Hepatocyte (in vitro differentiated cells): ENCODE results near the gene KRT80. TPM values are rescaled to one million over a fixed set of nuclear protein-coding genes. Genes with fewer than 3 reads are reported as not detected.

ENCODE experiments used
- DNase-seq: peaks from one replicate; pipeline ENCODE4 v3.0.0-alpha.2; 2016; ENCODE audit warnings: low spot score
- H2AFZ ChIP-seq: fragments of 200-600 bp; sonication (generic); 2 replicates; pipeline ENCODE4 v1.6.0; 2016; ENCODE audit warnings: antibody characterized with exemption, mild to moderate bottlenecking
- H3K27ac ChIP-seq: fragments of 200-600 bp; sonication (generic); 2 replicates; pipeline ENCODE4 v1.5.1; 2016; ENCODE audit warnings: mild to moderate bottlenecking
- H3K27me3 ChIP-seq: fragments of 200-600 bp; sonication (generic); 2 replicates; pipeline ENCODE4 v1.6.1; 2016
- H3K36me3 ChIP-seq: fragments of 200-600 bp; sonication (generic); replicated peaks from 2 replicates; pipeline ENCODE4 v1.5.1; 2016; ENCODE audit warnings: low read depth; ENCODE audit not compliant: insufficient read depth
- H3K4me1 ChIP-seq: fragments of 200-600 bp; sonication (generic); 2 replicates; pipeline ENCODE4 v1.5.1; 2016; ENCODE audit warnings: mild to moderate bottlenecking, moderate library complexity; ENCODE audit not compliant: insufficient read depth
- H3K4me2 ChIP-seq: fragments of 200-600 bp; sonication (generic); 2 replicates; pipeline ENCODE4 v1.6.0; 2016
- H3K4me3 ChIP-seq: fragments of 200-600 bp; sonication (generic); 2 replicates; pipeline ENCODE4 v1.5.1; 2016; ENCODE audit warnings: mild to moderate bottlenecking
- H3K79me2 ChIP-seq: fragments of 200-600 bp; sonication (generic); 2 replicates; pipeline ENCODE4 v1.6.0; 2017; ENCODE audit warnings: mild to moderate bottlenecking
- H3K9me2 ChIP-seq: fragments of 200-600 bp; sonication (generic); replicated peaks from 2 replicates; pipeline ENCODE4 v1.6.0; 2017; ENCODE audit warnings: mild to moderate bottlenecking; ENCODE audit not compliant: insufficient read depth
- H3K9me3 ChIP-seq: fragments of 200-600 bp; sonication (generic); 2 replicates; pipeline ENCODE4 v1.5.1; 2016; ENCODE audit warnings: low read depth, mild to moderate bottlenecking
- H4K20me1 ChIP-seq: fragments of 200-600 bp; sonication (generic); 2 replicates; pipeline ENCODE4 v1.6.0; 2016; ENCODE audit warnings: mild to moderate bottlenecking; ENCODE audit not compliant: insufficient read depth, poor library complexity, severe bottlenecking
- EZH2 ChIP-seq: fragments of 200-600 bp; sonication (generic); IDR thresholded peaks from 2 replicates; pipeline ENCODE4 v1.6.1; 2016; ENCODE audit warnings: antibody characterized with exemption, mild to moderate bottlenecking, borderline replicate concordance
- EZH2phosphoT487 ChIP-seq: fragments of 200-600 bp; sonication (generic); IDR thresholded peaks from one replicate; pipeline ENCODE4 v1.6.1; 2018; ENCODE audit warnings: antibody characterized with exemption, mild to moderate bottlenecking, low read depth, moderate library complexity; ENCODE audit not compliant: unreplicated experiment, severe bottlenecking
- WGBS: methylation state at CpG from one replicate; pipeline ENCODE4 v1.1.6; 2016; ENCODE audit warnings: low lambda C conversion rate; ENCODE audit errors: missing lambda C conversion rate; 5-methylcytosine and 5-hydroxymethylcytosine counted together
- polyA plus RNA-seq: library from polyadenylated mRNA; unstranded; fragments of >200 nt; fragmentation: Nextera tagmentation; extraction: Ambion mirVana; gene quantifications from 2 replicates; pipeline ENCODE4 v1.2.1, GENCODE V29; 2016
- total RNA-seq: library from RNA; depleted of rRNA; stranded (reverse); fragments of >200 nt; gene quantifications from 2 replicates; pipeline ENCODE4 v1.2.3, GENCODE V29; 2014
- TF ChIP-seq, protein P1 (sequence below): fragments of 200-600 bp; sonication (generic); IDR thresholded peaks from 2 replicates; pipeline ENCODE4 v1.5.1; 2016; ENCODE audit warnings: antibody characterized with exemption, mild to moderate bottlenecking; ENCODE audit not compliant: poor library complexity

KRT80 gene
- total and polyA plus RNA-seq, 2 experiments from 2014 or later: 0.77 to 1.2 TPM

DNA sequence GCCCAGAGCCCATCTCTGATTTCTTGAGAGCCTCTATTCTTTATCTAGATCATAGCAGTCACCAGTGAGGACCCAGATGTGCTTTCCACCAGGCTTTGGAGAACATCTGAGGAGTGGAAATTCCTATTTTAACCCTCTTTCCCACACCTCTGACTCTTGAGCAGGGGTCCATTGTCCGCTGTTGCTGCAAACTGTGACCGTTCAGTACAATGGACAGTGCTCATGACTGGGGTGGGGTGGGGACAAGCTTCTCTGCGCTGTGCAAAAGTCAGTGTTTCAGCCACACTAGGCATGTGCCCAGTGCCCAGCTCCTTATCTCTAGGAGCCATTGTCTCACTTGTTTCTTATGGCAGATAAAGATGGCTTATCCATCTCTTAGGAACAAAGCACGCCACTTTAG is 24.3 kb upstream of the KRT80 start:
- Histone ChIP-seq H3K27me3 (no peaks in the 10 kb centered on the region), H3K4me1 (peaks cover 8% of the 10 kb centered on the region), H4K20me1 (no peaks in the 10 kb centered on the region), H3K36me3 (no peaks in the 10 kb centered on the region), H3K27ac (peak overlapping the region; percentile 40), H3K4me3 (no peak overlapping the region), H3K79me2 (no peaks in the 10 kb centered on the region), H3K4me2 (no peak overlapping the region), H3K9me2 (no peaks in the 10 kb centered on the region), H3K9me3 (no peaks in the 10 kb centered on the region), H2AFZ (no peak overlapping the region)
- DNase-seq: no peak
- 58% methylated on average over 4 of the region's 4 CpGs for WGBS
- TF ChIP-seq EZH2 (no peak), EZH2phosphoT487 (no peak)
- TF ChIP-seq, protein P1, sequence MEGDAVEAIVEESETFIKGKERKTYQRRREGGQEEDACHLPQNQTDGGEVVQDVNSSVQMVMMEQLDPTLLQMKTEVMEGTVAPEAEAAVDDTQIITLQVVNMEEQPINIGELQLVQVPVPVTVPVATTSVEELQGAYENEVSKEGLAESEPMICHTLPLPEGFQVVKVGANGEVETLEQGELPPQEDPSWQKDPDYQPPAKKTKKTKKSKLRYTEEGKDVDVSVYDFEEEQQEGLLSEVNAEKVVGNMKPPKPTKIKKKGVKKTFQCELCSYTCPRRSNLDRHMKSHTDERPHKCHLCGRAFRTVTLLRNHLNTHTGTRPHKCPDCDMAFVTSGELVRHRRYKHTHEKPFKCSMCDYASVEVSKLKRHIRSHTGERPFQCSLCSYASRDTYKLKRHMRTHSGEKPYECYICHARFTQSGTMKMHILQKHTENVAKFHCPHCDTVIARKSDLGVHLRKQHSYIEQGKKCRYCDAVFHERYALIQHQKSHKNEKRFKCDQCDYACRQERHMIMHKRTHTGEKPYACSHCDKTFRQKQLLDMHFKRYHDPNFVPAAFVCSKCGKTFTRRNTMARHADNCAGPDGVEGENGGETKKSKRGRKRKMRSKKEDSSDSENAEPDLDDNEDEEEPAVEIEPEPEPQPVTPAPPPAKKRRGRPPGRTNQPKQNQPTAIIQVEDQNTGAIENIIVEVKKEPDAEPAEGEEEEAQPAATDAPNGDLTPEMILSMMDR: no peak

DNA sequence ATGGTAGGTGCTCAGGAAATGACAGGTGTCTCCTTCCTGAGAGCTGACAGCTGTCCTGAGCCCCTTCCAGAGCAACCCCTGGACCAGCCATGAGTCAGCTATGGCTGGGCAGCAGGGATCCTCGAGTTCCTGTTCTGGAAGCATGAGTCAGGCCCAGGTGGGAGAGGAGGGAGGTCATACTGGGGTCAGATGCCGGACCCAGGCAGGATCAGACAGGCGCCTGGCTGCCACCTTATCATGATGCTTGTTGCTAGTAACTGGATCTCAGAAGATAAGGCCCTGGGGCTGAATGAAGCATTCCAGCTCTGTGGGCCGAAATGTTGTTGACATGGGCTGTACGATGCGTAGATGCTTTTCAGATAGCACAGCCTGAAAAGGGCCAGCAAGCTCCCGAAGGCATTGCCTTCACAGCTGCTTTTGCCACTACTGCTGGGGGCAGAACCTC is 23.8 kb upstream of the KRT80 start:
- peak; percentile 81 for DNase-seq
- no peaks in the 10 kb centered on the region for H3K36me3 ChIP-seq
- H2AFZ ChIP-seq: no peak overlapping the region
- H3K9me2 ChIP-seq: no peaks in the 10 kb centered on the region
- peak overlapping the region; percentile 40 for H3K27ac ChIP-seq
- peaks cover 8% of the 10 kb centered on the region for H3K4me1 ChIP-seq
- H4K20me1 ChIP-seq: no peaks in the 10 kb centered on the region
- WGBS: 12% methylated on average over 7 of the region's 7 CpGs
- no peak for TF ChIP-seq EZH2phosphoT487
- TF ChIP-seq EZH2: no peak
- TF ChIP-seq, protein P1: no peak
- no peak overlapping the region for H3K4me2 ChIP-seq
- no peak overlapping the region for H3K4me3 ChIP-seq
- no peaks in the 10 kb centered on the region for H3K27me3 ChIP-seq
- no peaks in the 10 kb centered on the region for H3K9me3 ChIP-seq
- no peaks in the 10 kb centered on the region for H3K79me2 ChIP-seq

DNA sequence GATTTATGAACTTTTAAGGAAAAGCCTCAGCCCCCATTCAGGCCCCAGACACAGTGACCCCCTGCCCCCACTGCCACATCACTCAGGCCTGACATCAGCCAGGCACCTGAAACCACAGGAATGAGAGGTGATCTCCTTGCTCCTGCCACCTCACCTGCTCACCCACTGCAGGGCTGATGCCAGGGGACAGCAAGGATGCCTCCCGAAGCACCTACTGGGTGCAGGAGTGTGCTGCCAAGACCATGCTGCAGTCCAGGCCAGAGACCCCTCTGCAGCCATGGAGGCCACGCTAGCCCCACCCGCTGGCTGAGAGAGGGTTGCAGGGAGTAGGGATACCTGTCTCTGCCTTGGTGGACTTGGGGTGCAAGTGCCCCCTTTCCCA is 22.6 kb upstream of the KRT80 start:
- TF ChIP-seq EZH2: no peak
- TF ChIP-seq, protein P1: no peak
- no peak overlapping the region for H3K4me3 ChIP-seq
- H3K79me2 ChIP-seq: no peaks in the 10 kb centered on the region
- H4K20me1 ChIP-seq: no peaks in the 10 kb centered on the region
- DNase-seq: no peak
- H3K9me2 ChIP-seq: no peaks in the 10 kb centered on the region
- H3K27ac ChIP-seq: no peak overlapping the region
- no peak overlapping the region for H2AFZ ChIP-seq
- H3K36me3 ChIP-seq: no peaks in the 10 kb centered on the region
- H3K27me3 ChIP-seq: no peaks in the 10 kb centered on the region
- peaks cover 8% of the 10 kb centered on the region for H3K4me1 ChIP-seq
- no peaks in the 10 kb centered on the region for H3K9me3 ChIP-seq
- H3K4me2 ChIP-seq: no peak overlapping the region
- 82% methylated on average over 3 of the region's 3 CpGs for WGBS
